Adrenal gland (tissue), 5 donors: ENCODE data around the gene EHD3.

ENCODE experiments used
- CTCF ChIP-seq, 6 experiments: fragments of 450-650 bp in 4 of 6; fragments of 200-600 bp in 2 of 6; sonication (generic) in 1 of 6; IDR thresholded peaks; 1 replicate in 5 of 6; 2 replicates in 1 of 6; pipeline versions ENCODE4 v1.5.1 to v1.8.0; 2016 to 2021; ENCODE audit warnings: antibody characterized with exemption in 6 of 6, mild to moderate bottlenecking in 2 of 6, moderate library complexity in 1 of 6
- POLR2A ChIP-seq, 2 donors: fragments of 450-650 bp; IDR thresholded peaks; one replicate each; pipeline ENCODE4 v1.6.1; 2017; ENCODE audit warnings: antibody characterized with exemption in 2 of 2, mild to moderate bottlenecking in 2 of 2, moderate library complexity in 1 of 2
- donor health status: DM: no; HTN: no; CAD: no.

- TF ChIP-seq CTCF (IDR thresholded peaks at IDR 0.05) (no peak), POLR2A (IDR thresholded peaks at IDR 0.05) (no peak)
These were observed 80.8 kb downstream of the EHD3 start for GRCh38 chr2:31314761-31315160.
